ENCODE data around the gene USH2A.

DNA sequence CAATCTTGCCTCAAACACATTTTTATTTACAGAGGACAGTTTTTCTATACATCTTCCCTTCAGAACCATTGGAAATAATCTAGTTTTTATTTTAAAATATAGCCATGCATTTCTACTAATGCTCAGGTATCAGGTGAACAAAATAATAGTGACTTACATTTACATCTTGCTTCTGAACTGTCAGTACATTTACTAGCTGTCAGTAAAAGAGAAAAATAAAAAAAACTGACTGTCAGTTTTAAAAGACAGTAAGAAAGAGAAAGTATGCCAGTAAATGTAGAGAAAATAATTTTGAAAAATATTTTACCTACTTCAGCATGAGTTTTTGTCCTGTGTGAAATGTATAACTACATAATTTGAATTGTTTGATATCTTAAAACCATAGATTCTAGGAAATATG is 33.5 kb downstream of the USH2A start:
- TF ChIP-seq CTCF (conservative IDR thresholded peaks at IDR 0.05; ENCODE audit: low read depth, low read length) (no peak), EZH2 (IDR thresholded peaks at IDR 0.05; ENCODE audit: borderline replicate concordance, low read depth, low read length, poor library complexity, severe bottlenecking) (no peak)

All from A673 (cell line).